ENCODE measurements around the gene PGRMC2. TPM values are rescaled to one million over a fixed set of nuclear protein-coding genes. Genes with fewer than 3 reads are reported as not detected.

PGRMC2 gene, protein sequence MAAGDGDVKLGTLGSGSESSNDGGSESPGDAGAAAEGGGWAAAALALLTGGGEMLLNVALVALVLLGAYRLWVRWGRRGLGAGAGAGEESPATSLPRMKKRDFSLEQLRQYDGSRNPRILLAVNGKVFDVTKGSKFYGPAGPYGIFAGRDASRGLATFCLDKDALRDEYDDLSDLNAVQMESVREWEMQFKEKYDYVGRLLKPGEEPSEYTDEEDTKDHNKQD
- polyA plus RNA-seq (2011; rRNA removed) (48.1 and 48.2 TPM in 2 replicates), polyA plus RNA-seq (2017; fragmentation: RNase III; extraction: RNeasy Plus Mini Kit Qiagen cat#74134 plus additional on column Dnase treatment) (105 to 128 TPM (median 124 TPM) in 3 replicates), polyA minus RNA-seq (2011; rRNA and poly(A)+ RNA removed) (4.4 and 5.9 TPM in 2 replicates)
- 19.2 and 21.0 TPM in 2 replicates for polyA plus RNA-seq (2012; cell fraction: cytosol; rRNA removed)
- 5.0 and 7.3 TPM in 2 replicates for polyA plus RNA-seq (2012; cell fraction: nucleus; rRNA removed)

DNA sequence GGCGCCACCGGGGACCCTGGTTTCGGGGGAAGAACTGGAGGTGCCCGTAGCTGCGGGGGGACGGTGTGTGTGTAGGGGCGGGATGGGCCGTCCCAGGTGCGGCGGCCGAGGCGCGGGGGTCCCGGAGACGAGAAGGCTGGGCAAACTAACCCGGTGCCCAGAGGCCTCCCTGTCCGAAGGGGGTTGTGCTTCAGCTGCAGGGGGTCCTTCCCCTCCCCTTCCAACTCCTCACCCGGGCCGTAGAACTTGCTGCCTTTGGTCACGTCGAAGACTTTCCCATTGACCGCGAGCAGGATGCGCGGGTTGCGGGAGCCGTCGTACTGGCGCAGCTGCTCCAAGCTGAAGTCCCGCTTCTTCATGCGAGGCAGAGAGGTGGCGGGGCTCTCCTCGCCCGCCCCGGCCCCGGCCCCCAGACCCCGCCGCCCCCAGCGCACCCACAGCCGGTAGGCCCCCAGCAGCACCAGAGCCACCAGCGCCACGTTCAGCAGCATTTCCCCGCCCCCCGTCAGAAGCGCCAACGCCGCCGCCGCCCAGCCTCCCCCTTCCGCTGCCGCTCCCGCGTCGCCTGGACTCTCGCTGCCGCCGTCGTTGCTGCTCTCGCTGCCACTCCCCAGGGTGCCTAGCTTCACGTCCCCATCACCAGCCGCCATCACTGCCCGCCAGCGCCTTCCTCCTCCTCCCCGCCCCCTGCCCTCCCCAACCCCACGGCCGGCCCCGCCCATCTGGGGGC, at the start of gene PGRMC2:
Gene PGRMC2 (minus strand): TSS at position 673 of the 730 bp plus-strand sequence. CDS start 23 bp downstream, at position 650.
- Histone ChIP-seq H3K4me3 (peak within 1 kb of the TSS; percentile 79), H3K4me1 (peaks cover 30% of the 10 kb centered on the region), H3K9me3 (no peaks in the 10 kb centered on the region), H3K27ac (peak within 1 kb of the TSS; percentile 94 to 99), H3K4me2 (peak within 1 kb of the TSS; percentile 89)
- TF ChIP-seq JUN (IDR thresholded peaks at IDR 0.05) (peak; percentile 9 to 36; a peak in 2 of 5 replicates), RARB (CRISPR knock-in tag; IDR thresholded peaks at IDR 0.05) (no peak), POLR2A (IDR thresholded peaks at IDR 0.05; ENCODE audit: low read length) (peak; percentile 64)
- TF ChIP-seq, protein P1, sequence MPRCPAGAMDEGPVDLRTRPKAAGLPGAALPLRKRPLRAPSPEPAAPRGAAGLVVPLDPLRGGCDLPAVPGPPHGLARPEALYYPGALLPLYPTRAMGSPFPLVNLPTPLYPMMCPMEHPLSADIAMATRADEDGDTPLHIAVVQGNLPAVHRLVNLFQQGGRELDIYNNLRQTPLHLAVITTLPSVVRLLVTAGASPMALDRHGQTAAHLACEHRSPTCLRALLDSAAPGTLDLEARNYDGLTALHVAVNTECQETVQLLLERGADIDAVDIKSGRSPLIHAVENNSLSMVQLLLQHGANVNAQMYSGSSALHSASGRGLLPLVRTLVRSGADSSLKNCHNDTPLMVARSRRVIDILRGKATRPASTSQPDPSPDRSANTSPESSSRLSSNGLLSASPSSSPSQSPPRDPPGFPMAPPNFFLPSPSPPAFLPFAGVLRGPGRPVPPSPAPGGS (IDR thresholded peaks at IDR 0.05) = 0 out of 3 replicates have a peak, but pooled peaks have one; percentile 12
- POLR2A ChIA-PET = interaction anchor here (0.6 to 2.4 kb wide), 11 partner anchors 12 to 286 kb away, joined by 3 to 18 read pairs (median 4); no protein-coding TSS in a partner anchor
- DNase-seq (ENCODE audit: low read depth in 1 of 2, low spot score in 1 of 2) (peak; percentile 8 to 48), FAIRE-seq (no peak), ATAC-seq (peak; percentile 84 to 85)
- CTCF ChIA-PET = interaction anchor here (0.6 to 1.6 kb wide), 4 partner anchors 12 to 138 kb away, joined by 3 to 4 read pairs (median 4); no protein-coding TSS in a partner anchor
- 1% methylated on average over 17 of the region's 67 CpGs for WGBS (ENCODE audit: missing lambda C conversion rate)

DNA sequence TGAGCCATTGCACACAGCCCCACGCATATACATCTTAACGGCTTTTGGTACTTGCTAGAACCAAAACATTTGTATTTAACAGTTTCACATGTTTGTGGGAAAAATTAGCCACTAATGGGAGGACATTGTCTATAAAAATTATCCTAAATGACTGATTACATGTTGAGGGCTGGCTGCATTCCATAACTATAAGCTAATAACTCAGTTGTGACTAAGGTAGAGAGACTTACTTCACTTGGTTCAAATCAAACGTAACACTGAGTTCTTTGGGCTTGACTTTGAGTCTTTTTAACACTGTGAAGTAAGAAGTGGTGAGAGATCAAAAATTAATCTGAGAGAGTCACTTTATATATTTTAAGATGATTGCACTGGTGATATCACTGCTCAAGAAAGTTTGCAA, 47.9 kb upstream of the PGRMC2 start:
- POLR2A ChIA-PET = no interaction called here
- TF ChIP-seq SMC3 (IDR thresholded peaks at IDR 0.05) (no peak), HOXB5 (CRISPR knock-in tag; IDR thresholded peaks at IDR 0.05) (no peak), KDM1A (IDR thresholded peaks at IDR 0.05; ENCODE audit: low read depth) (no peak), RCOR1 (IDR thresholded peaks at IDR 0.05; ENCODE audit: low read depth, low read length) (no peak), SREBF2 (IDR thresholded peaks at IDR 0.05) (no peak), FOSB (CRISPR knock-in tag; IDR thresholded peaks at IDR 0.05) (no peak), RNF2 (IDR thresholded peaks at IDR 0.05; ENCODE audit: borderline replicate concordance, low read depth) (no peak), MAFK (IDR thresholded peaks at IDR 0.05; ENCODE audit: partially characterized antibody) (no peak), NFE2L2 (conservative IDR thresholded peaks at IDR 0.05; ENCODE audit: low read length) (no peak)
- TF ChIP-seq, protein P2, sequence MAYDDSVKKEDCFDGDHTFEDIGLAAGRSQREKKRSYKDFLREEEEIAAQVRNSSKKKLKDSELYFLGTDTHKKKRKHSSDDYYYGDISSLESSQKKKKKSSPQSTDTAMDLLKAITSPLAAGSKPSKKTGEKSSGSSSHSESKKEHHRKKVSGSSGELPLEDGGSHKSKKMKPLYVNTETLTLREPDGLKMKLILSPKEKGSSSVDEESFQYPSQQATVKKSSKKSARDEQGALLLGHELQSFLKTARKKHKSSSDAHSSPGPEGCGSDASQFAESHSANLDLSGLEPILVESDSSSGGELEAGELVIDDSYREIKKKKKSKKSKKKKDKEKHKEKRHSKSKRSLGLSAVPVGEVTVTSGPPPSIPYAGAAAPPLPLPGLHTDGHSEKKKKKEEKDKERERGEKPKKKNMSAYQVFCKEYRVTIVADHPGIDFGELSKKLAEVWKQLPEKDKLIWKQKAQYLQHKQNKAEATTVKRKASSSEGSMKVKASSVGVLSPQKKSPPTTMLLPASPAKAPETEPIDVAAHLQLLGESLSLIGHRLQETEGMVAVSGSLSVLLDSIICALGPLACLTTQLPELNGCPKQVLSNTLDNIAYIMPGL (CRISPR knock-in tag; IDR thresholded peaks at IDR 0.05; ENCODE audit: borderline replicate concordance) = no peak
- DNase-seq (ENCODE audit: low read depth in 1 of 2, low spot score in 1 of 2) (no peak), FAIRE-seq (no peak), ATAC-seq (no peak)
- H3K4me3 ChIP-seq = no peak overlapping the region
- H3K4me2 ChIP-seq = no peak overlapping the region
- CTCF ChIA-PET = interaction anchor here (0.6 to 1.1 kb wide), 3 partner anchors 22 to 92 kb away, joined by 3 to 4 read pairs (median 4); no protein-coding TSS in a partner anchor
- H3K9me3 ChIP-seq = no peaks in the 10 kb centered on the region
- H3K4me1 ChIP-seq = peaks cover 15% of the 10 kb centered on the region
- 86% methylated on average over 3 of the region's 3 CpGs for WGBS (ENCODE audit: missing lambda C conversion rate)
- no peak overlapping the region for H3K27ac ChIP-seq

DNA sequence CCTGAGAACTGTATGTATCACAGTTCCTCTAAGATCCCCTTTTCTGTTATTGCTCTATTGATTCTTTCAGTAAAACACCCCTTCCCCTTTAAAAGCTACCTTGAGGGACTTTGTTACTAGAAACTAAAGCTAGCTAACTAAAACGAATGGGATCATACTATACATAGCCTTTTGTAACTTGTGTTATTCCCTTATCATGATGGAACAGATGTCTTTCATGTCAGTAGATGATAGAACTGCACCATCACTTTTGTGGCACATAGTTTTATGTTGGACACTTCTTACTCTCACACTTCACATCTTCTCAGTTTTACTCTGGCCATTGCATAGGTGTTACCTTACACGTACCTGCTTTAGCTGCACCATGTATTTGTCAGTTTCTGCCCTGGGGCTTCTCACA, 46.6 kb upstream of the PGRMC2 start:
- no peak overlapping the region for H3K4me3 ChIP-seq
- DNase-seq (ENCODE audit: low read depth in 1 of 2, low spot score in 1 of 2) = no peak
- H3K4me2 ChIP-seq = no peak overlapping the region
- no peak for FAIRE-seq
- peaks cover 13% of the 10 kb centered on the region for H3K4me1 ChIP-seq
- WGBS (ENCODE audit: missing lambda C conversion rate) = 61% methylated on average over 2 of the region's 2 CpGs
- ChIA-PET CTCF (interaction anchor here (0.7 to 1.0 kb wide), 2 partner anchors 24 to 144 kb away, joined by 3 read pairs; no protein-coding TSS in a partner anchor), POLR2A (interaction anchor here (1.5 kb wide), 1 partner anchor 12 kb away, joined by 4 read pairs; no protein-coding TSS in a partner anchor)
- TF ChIP-seq HDAC2 (IDR thresholded peaks at IDR 0.05) (no peak), NR3C1 (IDR thresholded peaks at IDR 0.05) (no peak), MAZ (IDR thresholded peaks at IDR 0.05; ENCODE audit: borderline replicate concordance, low read depth, low read length) (no peak), KDM5A (IDR thresholded peaks at IDR 0.05) (no peak), ZSCAN20 (CRISPR knock-in tag; IDR thresholded peaks at IDR 0.05) (no peak), TFCP2L1 (CRISPR knock-in tag; IDR thresholded peaks at IDR 0.05) (no peak), POLR2A (IDR thresholded peaks at IDR 0.05; ENCODE audit: low read length) (no peak), CHD2 (IDR thresholded peaks at IDR 0.05; ENCODE audit: low read length, partially characterized antibody) (no peak), KDM1A (IDR thresholded peaks at IDR 0.05; ENCODE audit: low read depth) (no peak), ZFP36 (IDR thresholded peaks at IDR 0.05; ENCODE audit: borderline replicate concordance, partially characterized antibody) (no peak)
- TF ChIP-seq, protein P3, sequence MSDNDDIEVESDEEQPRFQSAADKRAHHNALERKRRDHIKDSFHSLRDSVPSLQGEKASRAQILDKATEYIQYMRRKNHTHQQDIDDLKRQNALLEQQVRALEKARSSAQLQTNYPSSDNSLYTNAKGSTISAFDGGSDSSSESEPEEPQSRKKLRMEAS (IDR thresholded peaks at IDR 0.05) = no peak
- TF ChIP-seq, protein P2 (CRISPR knock-in tag; IDR thresholded peaks at IDR 0.05; ENCODE audit: borderline replicate concordance) = no peak
- TF ChIP-seq, protein P4, sequence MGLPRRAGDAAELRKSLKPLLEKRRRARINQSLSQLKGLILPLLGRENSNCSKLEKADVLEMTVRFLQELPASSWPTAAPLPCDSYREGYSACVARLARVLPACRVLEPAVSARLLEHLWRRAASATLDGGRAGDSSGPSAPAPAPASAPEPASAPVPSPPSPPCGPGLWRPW (IDR thresholded peaks at IDR 0.05) = no peak
- TF ChIP-seq, protein P5, sequence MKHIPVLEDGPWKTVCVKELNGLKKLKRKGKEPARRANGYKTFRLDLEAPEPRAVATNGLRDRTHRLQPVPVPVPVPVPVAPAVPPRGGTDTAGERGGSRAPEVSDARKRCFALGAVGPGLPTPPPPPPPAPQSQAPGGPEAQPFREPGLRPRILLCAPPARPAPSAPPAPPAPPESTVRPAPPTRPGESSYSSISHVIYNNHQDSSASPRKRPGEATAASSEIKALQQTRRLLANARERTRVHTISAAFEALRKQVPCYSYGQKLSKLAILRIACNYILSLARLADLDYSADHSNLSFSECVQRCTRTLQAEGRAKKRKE (CRISPR knock-in tag; IDR thresholded peaks at IDR 0.05; ENCODE audit: low read depth) = no peak
- no peaks in the 10 kb centered on the region for H3K9me3 ChIP-seq
- ATAC-seq = no peak
- H3K27ac ChIP-seq = no peak overlapping the region
